Neural cell (in vitro differentiated cells): ENCODE results near the gene TREML1. TPM values are rescaled to one million over a fixed set of nuclear protein-coding genes. Genes with fewer than 3 reads are reported as not detected.

Experiments used
- H2AFZ ChIP-seq: fragments of 200-600, 300-800 bp; sonication (generic), shearing (Covaris generic); 2 replicates; pipeline ENCODE4 v1.6.0; 2014; ENCODE audit warnings: low read depth, mild to moderate bottlenecking, antibody characterized with exemption, low read length, moderate library complexity
- H3F3A ChIP-seq: fragments of 200-600 bp; shearing (Covaris generic); 2 replicates; pipeline ENCODE4 v1.6.1; 2016; ENCODE audit warnings: mild to moderate bottlenecking, moderate library complexity, mixed read lengths, antibody characterized with exemption, low read length; ENCODE audit not compliant: insufficient read depth, poor library complexity, severe bottlenecking
- H3K27ac ChIP-seq: fragments of 200-600, 300-800 bp; sonication (generic), shearing (Covaris generic); 2 replicates; pipeline ENCODE4 v1.5.1; 2014; ENCODE audit warnings: mild to moderate bottlenecking, low read length, moderate library complexity
- H3K27me3 ChIP-seq: fragments of 300-800, 200-600 bp; sonication (generic), shearing (Covaris generic); 2 replicates; pipeline ENCODE4 v1.6.0; 2014; ENCODE audit warnings: mild to moderate bottlenecking, low read depth, low read length, moderate library complexity; ENCODE audit not compliant: insufficient read depth
- H3K36me3 ChIP-seq: fragments of 300-800, 200-600 bp; sonication (generic), shearing (Covaris generic); 2 replicates; pipeline ENCODE4 v1.5.1; 2014; ENCODE audit warnings: mild to moderate bottlenecking, antibody characterized with exemption, low read length, moderate library complexity; ENCODE audit not compliant: insufficient read depth
- H3K4me2 ChIP-seq: fragments of 300-800, 200-600 bp; sonication (generic), shearing (Covaris generic); 2 replicates; pipeline ENCODE4 v1.6.0; 2014; ENCODE audit warnings: mild to moderate bottlenecking, low read length
- H3K4me3 ChIP-seq: fragments of 300-800, 200-600 bp; sonication (generic), shearing (Covaris generic); 2 replicates; pipeline ENCODE4 v1.5.1; 2014; ENCODE audit warnings: mild to moderate bottlenecking, low read length, moderate library complexity
- H3K79me2 ChIP-seq: fragments of 200-600 bp; shearing (Covaris generic); replicated peaks from 2 replicates; pipeline ENCODE4 v1.6.0; 2014; ENCODE audit warnings: mild to moderate bottlenecking, low read length, moderate library complexity; ENCODE audit not compliant: insufficient read depth
- H3K9ac ChIP-seq: fragments of 300-800, 200-600 bp; sonication (generic), shearing (Covaris generic); 2 replicates; pipeline ENCODE4 v1.6.1; 2016; ENCODE audit warnings: mild to moderate bottlenecking, low read length, mixed read lengths
- H3K9me2 ChIP-seq: fragments of 200-600 bp; shearing (Covaris generic); 2 replicates; pipeline ENCODE4 v1.6.1; 2016; ENCODE audit warnings: mild to moderate bottlenecking, low read length, mixed read lengths; ENCODE audit not compliant: insufficient read depth
- H3K9me3 ChIP-seq: fragments of 200-600, 300-800 bp; sonication (generic), shearing (Covaris generic); 2 replicates; pipeline ENCODE4 v1.6.1; 2016; ENCODE audit warnings: mild to moderate bottlenecking, mixed run types, low read length, moderate library complexity, mixed read lengths
- H4K20me1 ChIP-seq: fragments of 200-600 bp; shearing (Covaris generic); 2 replicates; pipeline ENCODE4 v1.6.1; 2016; ENCODE audit warnings: mild to moderate bottlenecking, mixed run types; ENCODE audit not compliant: insufficient read depth
- EP300 ChIP-seq: fragments of 450-650 bp; conservative IDR thresholded peaks from 2 replicates; pipeline ENCODE4 v1.6.1; 2014; ENCODE audit warnings: antibody characterized with exemption, mild to moderate bottlenecking, moderate library complexity; ENCODE audit not compliant: poor library complexity, severe bottlenecking
- EZH2 ChIP-seq: fragments of 200-600, 300-800 bp; shearing (Covaris generic), sonication (generic); IDR thresholded peaks from 2 replicates; pipeline ENCODE4 v1.6.1; 2014; ENCODE audit warnings: antibody characterized with exemption, low read length, borderline replicate concordance, mild to moderate bottlenecking; ENCODE audit not compliant: insufficient read depth, poor library complexity, severe bottlenecking
- MXI1 ChIP-seq: fragments of 450-650 bp; conservative IDR thresholded peaks from 2 replicates; pipeline ENCODE4 v1.6.1; 2014; ENCODE audit warnings: antibody characterized with exemption, mild to moderate bottlenecking; ENCODE audit not compliant: poor library complexity, severe bottlenecking
- POLR2AphosphoS5 ChIP-seq: IDR thresholded peaks from 2 replicates; pipeline ENCODE4 v1.6.1; 2012
- RAD21 ChIP-seq: fragments of 450-650 bp; conservative IDR thresholded peaks from 2 replicates; pipeline ENCODE4 v1.6.1; 2014; ENCODE audit warnings: antibody characterized with exemption, mild to moderate bottlenecking, moderate library complexity
- SMC3 ChIP-seq: fragments of 450-650 bp; conservative IDR thresholded peaks from 2 replicates; pipeline ENCODE4 v1.6.1; 2014; ENCODE audit warnings: antibody characterized with exemption, mild to moderate bottlenecking, moderate library complexity; ENCODE audit not compliant: poor library complexity
- TAF1 ChIP-seq: IDR thresholded peaks from 2 replicates; pipeline ENCODE4 v1.6.1; 2012; ENCODE audit warnings: low read depth
- polyA plus RNA-seq: library from polyadenylated mRNA; depleted of rRNA; stranded (reverse); fragments of >200 nt; gene quantifications from 2 replicates; pipeline ENCODE4 v1.2.3, GENCODE V29; 2014
- TF ChIP-seq, protein P1 (sequence below): IDR thresholded peaks from 2 replicates; pipeline ENCODE4 v1.6.1; 2012; ENCODE audit warnings: borderline replicate concordance
- TF ChIP-seq, protein P2 (sequence below): fragments of 450-650 bp; IDR thresholded peaks from 2 replicates; pipeline ENCODE4 v1.5.1; 2014; ENCODE audit warnings: antibody characterized with exemption, mild to moderate bottlenecking, moderate library complexity; ENCODE audit not compliant: poor library complexity, severe bottlenecking

Gene TREML1
- polyA plus RNA-seq, 1 donor from 2014 or later = not detected

DNA sequence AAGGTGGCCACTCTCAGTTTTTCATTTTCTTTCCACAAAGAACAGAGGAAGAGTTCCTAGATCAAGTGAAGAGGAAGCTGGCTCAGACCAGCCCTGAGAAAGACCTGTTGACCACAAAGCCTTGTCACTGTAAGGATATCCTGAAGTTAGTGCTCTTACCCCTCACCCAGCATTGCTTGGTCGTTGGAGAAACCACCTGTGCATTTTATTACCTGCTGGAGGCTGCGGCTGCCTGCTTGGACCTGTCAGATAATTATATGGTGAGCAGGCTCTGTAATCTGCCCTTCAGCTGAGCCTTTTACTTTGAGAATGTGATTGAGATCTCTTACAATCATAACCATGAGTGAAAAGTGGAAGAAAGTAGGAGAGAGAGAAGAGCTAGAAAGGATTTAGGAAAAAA is 21.9 kb downstream of the TREML1 start:
- H3K9me3 ChIP-seq = no peaks in the 10 kb centered on the region
- H3K4me2 ChIP-seq = no peak overlapping the region
- H2AFZ ChIP-seq = no peak overlapping the region
- no peaks in the 10 kb centered on the region for H4K20me1 ChIP-seq
- H3K36me3 ChIP-seq = no peaks in the 10 kb centered on the region
- TF ChIP-seq POLR2AphosphoS5 = peak; percentile 13
- TF ChIP-seq TAF1 = no peak
- no peak overlapping the region for H3K9ac ChIP-seq
- no peaks in the 10 kb centered on the region for H3K9me2 ChIP-seq
- H3K79me2 ChIP-seq = no peaks in the 10 kb centered on the region
- H3K4me3 ChIP-seq = no peak overlapping the region
- no peak overlapping the region for H3K27ac ChIP-seq
- H3F3A ChIP-seq = no peaks in the 10 kb centered on the region
- H3K27me3 ChIP-seq = no peaks in the 10 kb centered on the region

DNA sequence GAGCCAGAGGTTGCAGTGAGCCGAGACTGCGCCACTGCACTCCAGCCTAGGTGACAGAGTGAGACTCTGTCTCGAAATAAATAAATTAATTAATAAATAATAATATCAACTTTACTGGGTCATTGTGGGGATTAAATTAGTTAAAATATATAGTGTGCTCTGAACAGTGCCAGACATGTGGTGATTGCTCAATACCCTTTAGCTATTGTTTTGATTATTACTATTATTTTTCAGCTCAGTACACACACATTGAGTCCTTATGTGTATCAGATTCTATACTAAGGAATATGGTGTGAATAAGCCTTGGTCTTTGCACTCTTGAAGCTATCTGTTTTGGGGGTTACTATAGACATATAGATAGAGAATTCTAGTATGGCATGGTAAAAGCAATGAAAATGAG is 28.9 kb downstream of the TREML1 start:
- Histone ChIP-seq H3K9me3 (no peaks in the 10 kb centered on the region), H4K20me1 (no peaks in the 10 kb centered on the region), H3K36me3 (no peaks in the 10 kb centered on the region), H2AFZ (no peak overlapping the region), H3F3A (no peaks in the 10 kb centered on the region), H3K4me3 (no peak overlapping the region), H3K9me2 (no peaks in the 10 kb centered on the region), H3K4me2 (no peak overlapping the region), H3K27me3 (no peaks in the 10 kb centered on the region), H3K27ac (no peak overlapping the region), H3K9ac (no peak overlapping the region), H3K79me2 (no peaks in the 10 kb centered on the region)
- TF ChIP-seq POLR2AphosphoS5 (no peak), TAF1 (no peak), MXI1 (no peak), EZH2 (no peak), RAD21 (no peak), EP300 (no peak), SMC3 (no peak)
- TF ChIP-seq, protein P1, sequence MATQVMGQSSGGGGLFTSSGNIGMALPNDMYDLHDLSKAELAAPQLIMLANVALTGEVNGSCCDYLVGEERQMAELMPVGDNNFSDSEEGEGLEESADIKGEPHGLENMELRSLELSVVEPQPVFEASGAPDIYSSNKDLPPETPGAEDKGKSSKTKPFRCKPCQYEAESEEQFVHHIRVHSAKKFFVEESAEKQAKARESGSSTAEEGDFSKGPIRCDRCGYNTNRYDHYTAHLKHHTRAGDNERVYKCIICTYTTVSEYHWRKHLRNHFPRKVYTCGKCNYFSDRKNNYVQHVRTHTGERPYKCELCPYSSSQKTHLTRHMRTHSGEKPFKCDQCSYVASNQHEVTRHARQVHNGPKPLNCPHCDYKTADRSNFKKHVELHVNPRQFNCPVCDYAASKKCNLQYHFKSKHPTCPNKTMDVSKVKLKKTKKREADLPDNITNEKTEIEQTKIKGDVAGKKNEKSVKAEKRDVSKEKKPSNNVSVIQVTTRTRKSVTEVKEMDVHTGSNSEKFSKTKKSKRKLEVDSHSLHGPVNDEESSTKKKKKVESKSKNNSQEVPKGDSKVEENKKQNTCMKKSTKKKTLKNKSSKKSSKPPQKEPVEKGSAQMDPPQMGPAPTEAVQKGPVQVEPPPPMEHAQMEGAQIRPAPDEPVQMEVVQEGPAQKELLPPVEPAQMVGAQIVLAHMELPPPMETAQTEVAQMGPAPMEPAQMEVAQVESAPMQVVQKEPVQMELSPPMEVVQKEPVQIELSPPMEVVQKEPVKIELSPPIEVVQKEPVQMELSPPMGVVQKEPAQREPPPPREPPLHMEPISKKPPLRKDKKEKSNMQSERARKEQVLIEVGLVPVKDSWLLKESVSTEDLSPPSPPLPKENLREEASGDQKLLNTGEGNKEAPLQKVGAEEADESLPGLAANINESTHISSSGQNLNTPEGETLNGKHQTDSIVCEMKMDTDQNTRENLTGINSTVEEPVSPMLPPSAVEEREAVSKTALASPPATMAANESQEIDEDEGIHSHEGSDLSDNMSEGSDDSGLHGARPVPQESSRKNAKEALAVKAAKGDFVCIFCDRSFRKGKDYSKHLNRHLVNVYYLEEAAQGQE = no peak
- TF ChIP-seq, protein P2, sequence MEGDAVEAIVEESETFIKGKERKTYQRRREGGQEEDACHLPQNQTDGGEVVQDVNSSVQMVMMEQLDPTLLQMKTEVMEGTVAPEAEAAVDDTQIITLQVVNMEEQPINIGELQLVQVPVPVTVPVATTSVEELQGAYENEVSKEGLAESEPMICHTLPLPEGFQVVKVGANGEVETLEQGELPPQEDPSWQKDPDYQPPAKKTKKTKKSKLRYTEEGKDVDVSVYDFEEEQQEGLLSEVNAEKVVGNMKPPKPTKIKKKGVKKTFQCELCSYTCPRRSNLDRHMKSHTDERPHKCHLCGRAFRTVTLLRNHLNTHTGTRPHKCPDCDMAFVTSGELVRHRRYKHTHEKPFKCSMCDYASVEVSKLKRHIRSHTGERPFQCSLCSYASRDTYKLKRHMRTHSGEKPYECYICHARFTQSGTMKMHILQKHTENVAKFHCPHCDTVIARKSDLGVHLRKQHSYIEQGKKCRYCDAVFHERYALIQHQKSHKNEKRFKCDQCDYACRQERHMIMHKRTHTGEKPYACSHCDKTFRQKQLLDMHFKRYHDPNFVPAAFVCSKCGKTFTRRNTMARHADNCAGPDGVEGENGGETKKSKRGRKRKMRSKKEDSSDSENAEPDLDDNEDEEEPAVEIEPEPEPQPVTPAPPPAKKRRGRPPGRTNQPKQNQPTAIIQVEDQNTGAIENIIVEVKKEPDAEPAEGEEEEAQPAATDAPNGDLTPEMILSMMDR = no peak

DNA sequence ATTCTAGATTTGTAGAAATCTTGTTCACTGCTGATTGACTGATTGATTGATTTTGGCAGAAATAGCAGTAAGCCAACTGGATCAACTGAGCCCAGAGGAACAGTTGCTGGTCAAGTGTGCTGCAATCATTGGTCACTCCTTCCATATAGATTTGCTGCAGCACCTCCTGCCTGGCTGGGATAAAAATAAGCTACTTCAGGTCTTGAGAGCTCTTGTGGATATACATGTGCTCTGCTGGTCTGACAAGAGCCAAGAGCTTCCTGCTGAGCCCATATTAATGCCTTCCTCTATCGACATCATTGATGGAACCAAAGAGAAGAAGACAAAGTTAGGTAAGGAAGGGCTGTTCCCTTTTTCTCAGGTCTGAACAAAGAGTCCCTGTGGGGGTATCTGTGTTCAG is 31.2 kb downstream of the TREML1 start:
- H3K9me2 ChIP-seq = no peaks in the 10 kb centered on the region
- H3K9ac ChIP-seq = no peak overlapping the region
- no peak overlapping the region for H3K27ac ChIP-seq
- H4K20me1 ChIP-seq = no peaks in the 10 kb centered on the region
- TF ChIP-seq EZH2 = no peak
- TF ChIP-seq, protein P2 = no peak
- no peak for TF ChIP-seq RAD21
- no peak for TF ChIP-seq SMC3
- no peak for TF ChIP-seq EP300
- no peak for TF ChIP-seq POLR2AphosphoS5
- TF ChIP-seq TAF1 = no peak
- no peak for TF ChIP-seq MXI1
- TF ChIP-seq, protein P1 = no peak
- H3K4me2 ChIP-seq = no peak overlapping the region
- no peak overlapping the region for H2AFZ ChIP-seq
- no peaks in the 10 kb centered on the region for H3K27me3 ChIP-seq
- H3K4me3 ChIP-seq = no peak overlapping the region
- no peaks in the 10 kb centered on the region for H3K79me2 ChIP-seq
- H3K9me3 ChIP-seq = no peaks in the 10 kb centered on the region
- H3F3A ChIP-seq = no peaks in the 10 kb centered on the region
- H3K36me3 ChIP-seq = no peaks in the 10 kb centered on the region
